GM10266 (cell line): Measurements from ENCODE around the gene SIMC1.

Experiments used
- DNase-seq: peaks from one replicate; pipeline ENCODE4 v3.0.0; 2012; ENCODE audit errors: extremely low spot score
- TF ChIP-seq, protein P1 (sequence below): IDR thresholded peaks from 2 replicates; pipeline ENCODE4 v1.5.1; 2012; ENCODE audit warnings: mild to moderate bottlenecking, low read depth; ENCODE audit not compliant: control insufficient read depth, insufficient read depth; ENCODE audit errors: missing control alignments

Gene SIMC1

DNA sequence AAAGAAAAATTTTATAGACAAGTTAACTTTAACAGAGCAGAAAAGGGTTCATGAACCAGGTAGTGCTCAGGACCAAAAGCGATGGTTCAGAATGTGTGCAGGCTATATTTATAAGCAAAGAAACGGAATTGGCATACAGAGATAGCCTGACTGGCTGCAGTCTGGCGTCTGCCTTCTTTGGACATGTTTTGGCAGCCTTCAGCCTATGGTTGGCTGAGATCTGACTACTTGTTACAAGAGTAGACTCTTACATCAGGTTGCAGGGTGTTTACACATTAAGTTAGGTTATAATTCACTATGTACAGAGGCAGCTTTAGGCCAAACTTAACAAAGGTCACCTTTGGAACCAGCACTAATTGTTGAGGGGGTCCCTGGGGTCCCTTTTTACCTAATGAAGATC lies 143.2 kb downstream of the SIMC1 start:
- TF ChIP-seq, protein P1, sequence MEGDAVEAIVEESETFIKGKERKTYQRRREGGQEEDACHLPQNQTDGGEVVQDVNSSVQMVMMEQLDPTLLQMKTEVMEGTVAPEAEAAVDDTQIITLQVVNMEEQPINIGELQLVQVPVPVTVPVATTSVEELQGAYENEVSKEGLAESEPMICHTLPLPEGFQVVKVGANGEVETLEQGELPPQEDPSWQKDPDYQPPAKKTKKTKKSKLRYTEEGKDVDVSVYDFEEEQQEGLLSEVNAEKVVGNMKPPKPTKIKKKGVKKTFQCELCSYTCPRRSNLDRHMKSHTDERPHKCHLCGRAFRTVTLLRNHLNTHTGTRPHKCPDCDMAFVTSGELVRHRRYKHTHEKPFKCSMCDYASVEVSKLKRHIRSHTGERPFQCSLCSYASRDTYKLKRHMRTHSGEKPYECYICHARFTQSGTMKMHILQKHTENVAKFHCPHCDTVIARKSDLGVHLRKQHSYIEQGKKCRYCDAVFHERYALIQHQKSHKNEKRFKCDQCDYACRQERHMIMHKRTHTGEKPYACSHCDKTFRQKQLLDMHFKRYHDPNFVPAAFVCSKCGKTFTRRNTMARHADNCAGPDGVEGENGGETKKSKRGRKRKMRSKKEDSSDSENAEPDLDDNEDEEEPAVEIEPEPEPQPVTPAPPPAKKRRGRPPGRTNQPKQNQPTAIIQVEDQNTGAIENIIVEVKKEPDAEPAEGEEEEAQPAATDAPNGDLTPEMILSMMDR, result no peak
- DNase-seq, result no peak

DNA sequence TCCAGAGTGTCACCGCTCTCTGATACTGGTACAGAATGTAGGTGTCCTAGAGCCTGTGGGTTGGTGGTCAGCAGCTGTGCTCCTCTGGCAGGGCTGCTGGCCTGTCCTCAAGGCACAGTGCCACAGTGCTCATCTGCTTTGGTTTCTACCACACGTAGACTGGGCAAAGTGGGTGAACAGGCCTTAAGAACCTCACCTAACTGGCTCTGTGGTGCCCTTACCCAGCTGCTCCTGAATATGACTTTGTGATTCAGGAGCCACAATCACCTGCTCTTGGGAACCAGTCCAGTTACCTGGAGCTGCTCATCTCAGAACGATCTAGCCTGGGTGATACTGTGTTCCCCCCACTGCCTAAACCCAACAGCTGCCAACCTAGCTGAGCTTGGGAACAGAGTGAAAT lies 143.8 kb downstream of the SIMC1 start:
- TF ChIP-seq, protein P1, result no peak
- DNase-seq, result no peak

DNA sequence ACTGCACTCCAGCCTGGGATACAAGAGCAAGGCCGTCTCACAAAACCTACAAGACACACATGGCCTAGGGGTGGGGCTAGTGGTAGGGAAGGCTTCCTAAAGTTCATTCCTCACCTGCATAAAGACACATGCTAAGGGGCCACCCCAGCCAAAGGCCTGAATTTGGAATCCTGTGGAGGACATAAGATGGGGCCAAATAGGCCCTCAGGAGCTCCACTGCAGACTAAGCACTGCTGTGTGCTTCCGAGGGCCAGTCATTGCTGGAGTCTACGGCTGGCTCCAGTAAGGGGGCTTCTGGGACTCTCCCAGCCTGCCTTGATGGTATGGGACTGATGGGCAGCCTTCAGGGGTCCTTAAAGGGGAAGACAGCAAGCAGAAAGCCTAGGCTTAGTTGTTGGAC lies 144.5 kb downstream of the SIMC1 start:
- TF ChIP-seq, protein P1, result no peak
- DNase-seq, result no peak

DNA sequence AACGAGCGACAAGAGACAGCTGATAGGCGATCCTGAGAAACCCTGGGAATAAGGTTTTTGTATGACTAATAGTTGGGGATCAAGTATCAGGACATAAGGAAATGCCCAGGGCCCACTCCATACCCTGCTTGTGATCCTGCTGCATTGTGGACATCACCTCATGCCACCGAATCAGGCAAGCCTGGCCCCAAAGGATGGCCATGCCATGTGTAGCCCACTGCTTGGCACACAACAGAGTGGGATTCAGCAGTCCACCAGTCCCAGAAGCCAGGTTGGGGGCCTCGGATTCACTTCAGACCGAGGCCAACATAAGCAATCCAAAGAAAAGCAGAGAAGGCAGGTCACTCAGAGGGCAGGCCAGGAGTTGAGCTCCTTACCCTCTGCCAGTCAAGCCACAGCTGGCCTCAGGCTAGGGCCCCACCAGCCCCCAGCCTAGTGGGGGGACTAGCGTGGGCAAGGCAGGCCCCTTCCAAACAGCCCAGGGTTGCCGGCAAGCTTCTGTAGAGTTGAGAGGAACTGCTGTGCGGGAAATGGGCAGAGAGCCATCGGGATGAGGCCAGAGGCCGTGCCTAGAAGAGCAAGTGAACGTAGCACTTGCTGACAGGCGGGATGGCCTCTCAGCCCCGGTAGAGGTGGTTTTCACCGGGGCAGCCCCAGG lies 145.2 kb downstream of the SIMC1 start:
- TF ChIP-seq, protein P1, result no peak

DNA sequence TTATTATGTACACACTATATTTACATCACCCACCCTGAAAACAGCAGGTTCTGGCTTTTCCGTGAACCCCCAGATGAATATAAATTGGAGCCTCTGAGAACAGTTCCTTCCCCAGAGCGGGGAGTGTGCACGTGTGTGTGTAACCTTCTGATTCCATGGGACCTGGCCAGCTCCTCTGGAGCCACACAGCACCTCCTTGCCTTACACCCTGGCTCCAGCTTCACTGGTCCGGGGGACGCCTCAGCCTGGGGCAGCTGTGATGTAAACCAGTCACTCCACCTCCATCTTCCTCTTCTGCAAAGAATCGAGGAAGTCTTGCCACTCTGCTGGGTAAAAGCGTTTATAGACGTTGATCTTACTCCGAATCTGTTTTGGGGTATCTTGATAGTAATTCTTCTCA lies 145.7 kb downstream of the SIMC1 start:
- no peak for DNase-seq
- TF ChIP-seq, protein P1, result no peak

More for the DNA sequence above, 145.2 kb downstream of the SIMC1 start:
- no peak for DNase-seq

DNA sequence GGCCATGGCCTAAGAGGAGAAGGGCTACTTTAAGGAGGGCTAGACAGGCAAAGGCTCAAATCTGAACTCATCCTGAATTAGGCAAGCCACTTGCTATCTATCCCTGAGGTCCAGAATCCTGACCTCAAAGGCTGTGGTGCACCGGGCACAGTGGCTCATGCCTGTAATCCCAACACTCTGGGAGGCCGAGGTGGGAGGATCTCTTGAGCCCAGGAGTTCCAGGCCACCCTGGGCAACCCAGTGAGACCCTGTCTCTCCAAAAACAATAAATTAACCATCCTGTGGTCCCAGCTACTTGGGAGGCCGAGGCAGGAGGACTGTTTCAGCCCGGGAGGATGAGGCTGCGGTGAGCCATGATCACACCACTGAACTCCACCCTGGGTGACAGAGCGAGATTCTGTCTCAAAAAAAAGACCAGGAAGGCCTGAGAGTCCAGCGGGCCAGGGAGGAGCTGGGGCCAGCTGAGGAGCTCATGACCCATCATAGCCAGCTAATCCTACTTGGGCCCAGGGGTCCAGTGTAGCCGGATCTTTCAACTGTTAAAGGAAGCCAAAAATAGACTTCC lies 146.2 kb downstream of the SIMC1 start:
- TF ChIP-seq, protein P1, result no peak
- DNase-seq, result no peak

DNA sequence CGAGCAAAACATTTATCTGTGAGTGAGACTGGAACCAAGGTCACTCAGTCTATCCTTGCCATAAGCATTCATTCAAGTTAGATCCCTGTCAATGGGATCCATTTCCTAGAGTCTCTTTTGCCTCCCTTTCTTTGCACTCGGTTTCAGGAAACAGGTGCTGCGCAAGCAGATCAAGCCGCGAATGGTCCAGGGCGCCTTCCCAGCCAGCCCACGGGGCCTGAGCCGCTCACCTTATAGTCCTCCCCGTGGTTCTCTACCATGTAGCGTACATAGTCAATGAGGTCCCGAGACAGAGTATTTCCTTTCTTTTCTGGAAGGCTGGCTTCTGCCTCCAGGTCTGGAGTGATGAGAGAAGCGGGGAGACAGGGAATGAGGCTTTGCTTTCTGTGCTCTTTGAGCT lies 146.8 kb downstream of the SIMC1 start:
- no peak for DNase-seq
- TF ChIP-seq, protein P1, result no peak
